Esophagus muscularis mucosa (tissue), 4 donors: ENCODE measurements around the gene KRT86.

Source experiments
- EP300 ChIP-seq: sonication (generic); formaldehyde crosslinking; IDR thresholded peaks from one replicate; pipeline ENCODE4 v1.6.1; 2017; ENCODE audit warnings: antibody characterized with exemption
- POLR2A ChIP-seq: fragments of 450-650 bp; IDR thresholded peaks from one replicate; pipeline ENCODE4 v1.6.1; 2017; ENCODE audit warnings: antibody characterized with exemption, moderate library complexity, mild to moderate bottlenecking, low read depth
- POLR2AphosphoS5 ChIP-seq, 2 donors: sonication (generic); formaldehyde crosslinking; IDR thresholded peaks; one replicate each; pipeline ENCODE4 v1.6.1; 2017; ENCODE audit warnings: antibody characterized with exemption in 2 of 2
- TF ChIP-seq, protein P1 (sequence below), 3 experiments: fragments of 200-600 bp in 2 of 3; fragments of 450-650 bp in 1 of 3; sonication (generic) in 2 of 3; IDR thresholded peaks; one replicate each; pipeline ENCODE4 v1.5.1; 2017 to 2019; ENCODE audit warnings: antibody characterized with exemption in 3 of 3, mild to moderate bottlenecking in 2 of 3, moderate library complexity in 1 of 3

DNA sequence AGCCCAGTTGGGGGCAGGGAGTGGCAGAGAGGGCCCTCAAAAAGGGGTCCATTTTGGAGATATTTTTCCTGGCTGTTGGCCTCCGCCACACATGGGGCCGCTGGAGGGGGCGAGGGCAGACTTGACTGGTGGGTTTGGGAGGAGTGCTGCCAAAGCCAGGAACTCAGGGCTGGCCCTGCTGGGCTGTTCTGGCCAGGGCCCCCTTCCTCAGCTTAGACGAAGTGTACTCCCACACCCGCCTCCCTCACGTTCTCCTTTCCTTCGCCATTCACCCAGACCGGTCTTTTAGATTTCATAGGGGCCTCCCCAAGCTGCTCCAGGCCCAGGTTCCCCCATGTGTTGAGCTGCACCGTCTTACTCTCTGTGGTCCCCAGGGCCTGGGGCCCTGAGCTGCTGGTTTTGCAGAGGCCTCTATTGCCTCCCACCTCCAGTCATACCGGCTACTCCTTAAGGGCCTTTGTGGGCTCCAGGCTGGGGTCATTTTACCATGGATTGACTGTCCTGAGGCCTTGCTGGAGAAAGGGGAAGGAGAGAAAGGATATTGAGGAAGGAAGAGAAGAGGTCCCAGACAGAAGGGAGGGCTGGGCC lies 40.1 kb upstream of the KRT86 start:
- TF ChIP-seq, protein P1, sequence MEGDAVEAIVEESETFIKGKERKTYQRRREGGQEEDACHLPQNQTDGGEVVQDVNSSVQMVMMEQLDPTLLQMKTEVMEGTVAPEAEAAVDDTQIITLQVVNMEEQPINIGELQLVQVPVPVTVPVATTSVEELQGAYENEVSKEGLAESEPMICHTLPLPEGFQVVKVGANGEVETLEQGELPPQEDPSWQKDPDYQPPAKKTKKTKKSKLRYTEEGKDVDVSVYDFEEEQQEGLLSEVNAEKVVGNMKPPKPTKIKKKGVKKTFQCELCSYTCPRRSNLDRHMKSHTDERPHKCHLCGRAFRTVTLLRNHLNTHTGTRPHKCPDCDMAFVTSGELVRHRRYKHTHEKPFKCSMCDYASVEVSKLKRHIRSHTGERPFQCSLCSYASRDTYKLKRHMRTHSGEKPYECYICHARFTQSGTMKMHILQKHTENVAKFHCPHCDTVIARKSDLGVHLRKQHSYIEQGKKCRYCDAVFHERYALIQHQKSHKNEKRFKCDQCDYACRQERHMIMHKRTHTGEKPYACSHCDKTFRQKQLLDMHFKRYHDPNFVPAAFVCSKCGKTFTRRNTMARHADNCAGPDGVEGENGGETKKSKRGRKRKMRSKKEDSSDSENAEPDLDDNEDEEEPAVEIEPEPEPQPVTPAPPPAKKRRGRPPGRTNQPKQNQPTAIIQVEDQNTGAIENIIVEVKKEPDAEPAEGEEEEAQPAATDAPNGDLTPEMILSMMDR (IDR thresholded peaks at IDR 0.05) = no peak
- TF ChIP-seq POLR2AphosphoS5 (IDR thresholded peaks at IDR 0.05) = no peak
- TF ChIP-seq POLR2A = no peak
- no peak for TF ChIP-seq EP300
